Measurements from ENCODE around the gene GPALPP1. TPM values are rescaled to one million over a fixed set of nuclear protein-coding genes. Genes with fewer than 3 reads are reported as not detected.
"Not testable (repeated sequence)": the region's sequence is repeated elsewhere in the genome, so short reads cannot be mapped to it uniquely, and the experiment has no call there.

The GPALPP1 gene
- total RNA-seq (2014; rRNA removed; shearing (Covaris generic)): 16.2 and 16.6 TPM in 2 replicates

GRCh38 chr13:44989071-44989889 lies at the start of gene GPALPP1, which contains the start of gene NUFIP1:
Gene GPALPP1 (plus strand): TSS chr13:44989538. CDS start chr13:44989655, 117 bp downstream.
Gene NUFIP1 (minus strand): TSS chr13:44989471. CDS start chr13:44989436, 35 bp downstream.
- DNase-seq (ENCODE audit: low spot score): peak; percentile 87

GRCh38 chr13:44943411-44943810 lies 45.9 kb upstream of the GPALPP1 start:
- DNase-seq (ENCODE audit: low spot score): not testable (repeated sequence)

- no peak for DNase-seq (ENCODE audit: low spot score)
These were observed 38.2 kb upstream of the GPALPP1 start for GRCh38 chr13:44951184-44951583.

GRCh38 chr13:44952671-44953070 lies 36.7 kb upstream of the GPALPP1 start:
- DNase-seq (ENCODE audit: low spot score): no peak

- DNase-seq (ENCODE audit: low spot score): no peak
These were observed 35.1 kb upstream of the GPALPP1 start for GRCh38 chr13:44954224-44954623.

- no peak for DNase-seq (ENCODE audit: low spot score)
These were observed 33.9 kb upstream of the GPALPP1 start for GRCh38 chr13:44955406-44955805.

GRCh38 chr13:44961997-44962396 lies 27.3 kb upstream of the GPALPP1 start:
- no peak for DNase-seq (ENCODE audit: low spot score)

GRCh38 chr13:44967704-44968433 lies 21.5 kb upstream of the GPALPP1 start:
- no peak for DNase-seq (ENCODE audit: low spot score)

- no peak for DNase-seq (ENCODE audit: low spot score)
These were observed 20.9 kb upstream of the GPALPP1 start for GRCh38 chr13:44968434-44968815.

- peak; percentile 16 for DNase-seq (ENCODE audit: low spot score)
These were observed 19.5 kb upstream of the GPALPP1 start for GRCh38 chr13:44969551-44970484.

- no peak for DNase-seq (ENCODE audit: low spot score)
These were observed 17.4 kb upstream of the GPALPP1 start for GRCh38 chr13:44971656-44972595.

GRCh38 chr13:44972956-44973581 lies 16.3 kb upstream of the GPALPP1 start:
- DNase-seq (ENCODE audit: low spot score): peak; percentile 3

- DNase-seq (ENCODE audit: low spot score): peak; percentile 4
These were observed 15.1 kb upstream of the GPALPP1 start for GRCh38 chr13:44974056-44974793.

- DNase-seq (ENCODE audit: low spot score): no peak
These were observed 13.1 kb upstream of the GPALPP1 start for GRCh38 chr13:44976196-44976595.

- DNase-seq (ENCODE audit: low spot score): no peak
These were observed 12.3 kb upstream of the GPALPP1 start for GRCh38 chr13:44976949-44977583.

- DNase-seq (ENCODE audit: low spot score): no peak
These were observed 11.0 kb upstream of the GPALPP1 start for GRCh38 chr13:44978328-44978727.

GRCh38 chr13:44989941-44990340 lies 603 bp downstream of the GPALPP1 start:
- no peak for DNase-seq (ENCODE audit: low spot score)

- no peak for DNase-seq (ENCODE audit: low spot score)
These were observed 14.1 kb downstream of the GPALPP1 start for GRCh38 chr13:45003417-45003816.

- DNase-seq (ENCODE audit: low spot score): no peak
These were observed 14.8 kb downstream of the GPALPP1 start for GRCh38 chr13:45004096-45004495.

Measured in H4 (cell line).